ENCODE data around the gene NUP85.
"Not testable (repeated sequence)": the region's sequence is repeated elsewhere in the genome, so short reads cannot be mapped to it uniquely, and the experiment has no call there.

NUP85 gene

GRCh38 chr17:75241502-75241901, 36.0 kb downstream of the NUP85 start:
- DNase-seq, result no peak

- no peak for DNase-seq
Measured at GRCh38 chr17:75241996-75242460, 36.5 kb downstream of the NUP85 start.

DNA sequence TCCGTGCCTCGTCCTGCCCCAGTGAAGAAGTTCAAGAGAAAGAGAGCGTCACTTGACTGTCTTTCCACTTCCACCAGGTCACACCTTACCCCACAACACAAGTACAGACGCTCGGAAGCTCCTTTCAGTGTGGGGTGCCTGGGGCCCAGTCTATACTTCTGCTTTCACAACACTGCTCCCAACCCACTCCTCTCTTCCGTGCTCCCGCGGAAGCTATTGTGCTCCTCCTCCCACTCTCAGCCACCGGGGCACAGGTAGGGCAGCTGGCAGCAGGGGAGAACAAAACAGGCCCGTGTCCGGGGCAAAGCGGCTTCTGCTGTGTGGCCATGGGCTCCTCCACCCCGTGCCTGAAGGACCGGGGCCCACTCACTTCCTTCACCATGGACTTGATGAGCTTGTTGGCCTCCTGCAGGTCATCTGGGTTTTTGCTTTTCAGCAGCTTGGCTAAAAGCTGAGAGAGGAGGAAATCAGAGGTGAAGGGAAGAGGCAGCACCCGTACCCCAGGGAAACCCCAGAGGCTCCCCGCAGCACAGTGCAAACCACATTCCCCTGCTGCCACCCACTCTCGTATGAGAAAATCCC, 37.1 kb downstream of the NUP85 start:
- DNase-seq, result no peak

DNA sequence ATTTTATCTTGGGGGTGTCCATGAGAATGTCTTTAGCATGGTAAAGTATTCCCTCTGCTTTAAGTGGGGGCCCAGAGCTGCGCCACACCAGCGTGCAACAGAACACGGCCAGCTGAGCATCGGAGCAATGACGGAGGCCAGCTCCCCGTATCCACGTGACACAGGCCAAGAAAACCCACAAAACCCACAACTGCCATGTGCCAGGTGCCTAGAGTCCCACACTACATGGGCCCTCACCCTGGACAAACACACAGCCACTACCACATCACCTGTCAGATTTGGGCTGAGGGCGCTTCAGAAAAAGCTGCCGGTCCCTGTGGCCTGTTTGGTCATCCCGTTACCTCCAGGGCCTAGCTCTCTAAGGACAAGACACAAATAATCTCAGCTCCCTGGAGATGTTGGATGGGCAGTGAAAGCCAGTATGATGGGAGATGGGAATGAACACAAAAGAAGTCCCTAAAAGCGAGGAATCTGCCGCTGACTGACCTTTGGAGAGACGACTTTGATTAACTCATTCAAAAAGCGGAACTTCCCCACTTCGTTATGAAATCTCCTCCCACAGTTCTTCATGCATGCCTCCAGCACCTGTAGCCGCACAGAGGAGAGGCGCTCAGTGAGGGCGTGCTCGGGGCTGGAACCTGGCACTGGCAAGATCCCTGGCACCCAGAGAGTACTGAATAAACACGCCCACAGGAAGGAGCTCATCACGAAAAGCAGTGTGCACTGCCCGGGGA, 38.8 kb downstream of the NUP85 start:
- DNase-seq, result no peak

DNA sequence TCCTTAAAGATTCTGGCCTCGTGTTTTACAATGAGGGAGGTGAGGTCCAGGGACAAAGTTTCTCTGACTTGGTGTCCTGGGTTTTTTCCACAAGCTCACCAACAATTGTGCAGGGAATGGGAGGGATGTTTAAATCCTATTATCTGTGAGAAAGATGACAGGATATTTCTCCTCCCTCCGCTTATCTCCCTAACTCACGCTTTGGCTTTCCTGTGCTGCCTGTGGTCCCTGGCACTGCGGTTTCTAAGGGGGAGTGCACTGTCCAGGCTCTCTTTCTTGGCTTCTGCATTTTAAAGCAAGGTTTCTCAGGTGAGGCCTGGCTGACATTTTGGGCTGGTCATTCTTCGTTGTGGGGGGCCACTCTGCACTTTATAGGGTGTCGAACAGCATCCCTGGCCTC, 39.5 kb downstream of the NUP85 start:
- DNase-seq, result no peak

DNA sequence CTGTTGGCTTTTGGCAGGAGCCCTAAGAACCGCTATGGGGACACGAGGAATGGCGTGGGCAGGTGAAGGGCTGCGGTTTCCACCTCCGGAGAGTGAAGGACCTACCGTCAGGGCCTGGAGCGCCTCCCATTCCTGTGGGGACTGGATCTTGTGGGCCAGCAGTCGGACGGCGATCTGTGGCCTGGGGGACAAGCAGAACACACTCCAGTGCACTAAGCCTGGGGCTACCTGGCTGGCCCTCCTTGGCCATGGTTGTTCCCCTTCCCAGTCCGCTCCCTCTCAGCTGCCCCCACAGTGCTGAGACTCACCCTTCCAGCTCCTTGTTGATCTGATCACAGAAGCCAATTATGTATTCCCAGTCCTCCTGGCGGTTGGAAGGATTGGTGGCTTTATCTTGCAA, 40.9 kb downstream of the NUP85 start:
- no peak for DNase-seq

DNA sequence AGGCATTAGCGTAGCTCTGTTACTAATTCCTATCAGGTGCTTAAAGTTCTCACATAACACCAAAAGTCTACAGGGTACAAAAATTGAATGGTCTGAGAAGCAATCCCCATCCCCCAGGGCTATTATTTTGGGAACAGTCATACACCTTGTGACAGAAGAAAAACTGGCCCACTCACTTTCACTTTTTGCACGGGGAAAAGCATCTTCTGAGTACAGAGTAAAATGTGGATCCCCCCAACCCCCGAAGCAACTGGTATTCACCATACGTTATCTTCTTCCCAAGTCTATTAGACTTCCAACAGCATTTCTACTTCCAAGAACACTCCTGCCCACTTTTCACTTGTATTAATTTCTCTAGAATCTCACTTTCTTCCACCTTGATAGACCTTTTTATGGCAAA, 44.1 kb downstream of the NUP85 start:
- DNase-seq, result no peak

DNA sequence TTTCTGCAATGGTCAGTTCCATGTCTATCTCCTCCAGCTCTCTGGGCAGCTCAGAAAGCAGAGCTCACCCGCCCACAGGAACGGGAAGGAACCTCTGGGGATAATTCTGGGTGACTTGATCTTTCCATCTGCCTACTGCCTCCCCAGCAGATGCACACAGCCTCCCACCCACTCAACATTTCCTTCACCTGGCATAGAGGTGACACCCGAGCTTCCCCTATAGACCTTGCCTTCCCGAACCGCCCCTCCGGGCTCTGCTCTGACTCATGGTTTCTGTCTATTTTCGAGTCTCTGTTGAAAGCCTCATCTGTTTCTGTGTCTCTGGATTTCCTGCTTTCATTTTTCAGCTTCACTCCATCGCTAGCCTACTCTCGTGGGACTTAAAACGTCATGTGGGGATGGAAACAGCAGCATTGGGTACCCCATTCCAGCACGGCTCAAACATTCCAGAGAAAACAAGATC, 44.6 kb downstream of the NUP85 start:
- no peak for DNase-seq

GRCh38 chr17:75252039-75252816, 46.7 kb downstream of the NUP85 start:
- DNase-seq, result no peak

DNA sequence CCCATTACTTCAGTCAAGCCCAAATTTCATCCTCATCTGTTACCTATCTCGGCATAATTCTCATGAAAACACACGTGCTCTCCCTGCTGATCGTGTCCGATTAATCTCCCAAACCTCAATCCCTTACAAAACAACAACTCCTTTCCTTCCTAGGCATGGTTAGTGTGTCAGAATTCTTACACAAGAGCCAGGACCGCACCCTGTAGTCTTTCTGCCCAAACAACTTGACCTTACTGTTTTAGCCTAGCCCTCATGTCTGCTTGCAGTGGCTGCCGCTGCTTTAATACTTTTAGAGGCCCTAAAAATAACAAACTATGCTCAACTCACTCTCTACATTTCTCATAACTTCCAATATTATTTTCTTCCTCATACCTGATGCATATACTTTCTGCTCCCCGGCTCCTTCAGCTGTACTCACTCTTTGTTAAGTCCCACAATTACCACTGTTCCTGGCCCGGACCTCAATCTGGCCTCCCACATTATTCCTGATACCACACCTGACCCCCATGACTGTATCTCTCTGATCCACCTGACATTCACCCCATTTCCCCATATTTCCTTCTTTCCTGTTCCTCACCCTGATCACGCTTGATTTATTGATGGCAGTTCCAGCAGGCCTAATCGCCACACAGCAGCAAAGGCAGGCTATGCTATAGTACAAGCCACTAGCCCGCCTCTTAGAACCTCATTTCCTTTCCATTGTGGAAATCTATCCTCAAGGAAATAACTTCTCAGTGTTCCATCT, 50.6 kb downstream of the NUP85 start:
- DNase-seq, result not testable (repeated sequence)

- DNase-seq, result not testable (repeated sequence)
Measured at GRCh38 chr17:75257228-75257627, 51.7 kb downstream of the NUP85 start.

DNA sequence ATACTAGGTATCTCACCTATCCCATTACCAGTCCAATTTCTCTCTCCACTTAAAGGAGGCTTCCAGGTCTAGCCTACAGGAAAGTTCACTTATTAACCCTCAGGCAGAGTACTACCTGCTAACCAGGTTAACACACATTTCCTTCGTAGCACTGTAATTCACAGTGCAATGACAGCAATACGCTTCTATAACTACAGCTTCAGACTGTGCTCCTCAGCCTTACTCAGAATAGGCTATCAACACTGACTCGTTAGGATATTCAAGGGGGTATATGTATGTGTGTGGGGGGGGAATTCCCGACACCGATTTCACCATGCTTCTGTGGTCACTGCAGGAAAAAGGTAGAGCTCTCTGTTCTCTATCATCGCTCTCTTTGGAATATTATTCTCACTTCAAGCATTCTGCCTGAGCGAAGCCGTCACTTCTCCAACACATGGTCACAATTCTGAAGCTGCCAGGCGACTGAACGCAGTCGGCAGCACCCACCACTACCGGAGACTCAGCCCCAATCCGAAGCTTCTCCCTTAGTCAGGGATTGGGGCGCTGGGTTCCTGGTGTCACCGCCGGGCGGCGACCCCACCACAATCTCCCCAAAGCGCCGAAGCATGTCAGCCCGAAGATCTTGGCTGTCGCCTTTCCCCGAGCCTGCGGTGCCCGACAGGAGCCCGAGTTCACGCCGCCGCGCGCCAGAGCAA, 55.3 kb downstream of the NUP85 start:
- DNase-seq, result no peak

DNA sequence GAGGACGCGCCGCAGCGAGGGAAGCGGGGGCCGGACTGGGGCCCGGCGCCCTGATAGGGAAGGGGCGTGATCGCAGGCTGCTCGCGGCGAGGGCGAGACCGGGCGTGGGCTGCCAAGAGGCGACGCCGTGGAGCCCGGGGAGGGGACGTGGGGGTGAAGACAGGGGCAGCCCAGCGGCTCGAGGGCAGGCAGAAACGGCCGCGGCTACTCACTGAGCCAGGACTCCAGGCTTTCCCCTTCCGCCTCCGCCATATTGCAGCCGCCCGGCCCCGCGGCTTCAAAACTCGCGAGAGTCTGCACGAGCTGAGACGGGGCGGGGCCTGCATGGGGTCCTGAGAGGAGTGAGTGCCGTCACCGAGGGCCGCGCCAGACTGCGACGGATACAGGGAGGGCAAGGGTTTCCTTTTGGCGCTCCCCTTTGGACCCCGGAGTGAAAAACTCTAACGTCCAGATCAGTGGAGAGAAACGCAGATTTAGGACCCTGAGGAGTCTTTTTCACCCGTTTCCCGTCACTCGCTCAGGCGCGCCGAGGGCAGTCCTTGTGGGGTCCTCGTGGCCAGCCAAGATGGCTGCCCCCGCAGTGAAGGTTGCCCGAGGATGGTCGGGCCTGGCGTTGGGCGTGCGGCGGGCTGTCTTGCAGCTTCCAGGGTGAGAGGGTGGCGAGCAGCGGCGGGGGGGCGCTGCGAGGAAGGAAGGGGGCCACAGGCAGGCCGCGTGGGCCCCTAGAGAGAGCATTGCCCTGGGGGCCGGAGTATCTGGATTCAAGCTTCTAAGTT, 56.0 kb downstream of the NUP85 start, which contains the start of the genes GGA3 and MRPS7:
Gene GGA3, minus strand, starts transcription at position 271 of the 776 bp plus-strand sequence. Its CDS starts 19 bp downstream, at position 252.
Gene MRPS7, plus strand, starts transcription at position 544 of the 776 bp plus-strand sequence. Its CDS starts 22 bp downstream, at position 566.
- peak; percentile 94 to 98 for DNase-seq

GRCh38 chr17:75262112-75262606, 56.7 kb downstream of the NUP85 start:
- DNase-seq, result peak; percentile 40 to 52

DNA sequence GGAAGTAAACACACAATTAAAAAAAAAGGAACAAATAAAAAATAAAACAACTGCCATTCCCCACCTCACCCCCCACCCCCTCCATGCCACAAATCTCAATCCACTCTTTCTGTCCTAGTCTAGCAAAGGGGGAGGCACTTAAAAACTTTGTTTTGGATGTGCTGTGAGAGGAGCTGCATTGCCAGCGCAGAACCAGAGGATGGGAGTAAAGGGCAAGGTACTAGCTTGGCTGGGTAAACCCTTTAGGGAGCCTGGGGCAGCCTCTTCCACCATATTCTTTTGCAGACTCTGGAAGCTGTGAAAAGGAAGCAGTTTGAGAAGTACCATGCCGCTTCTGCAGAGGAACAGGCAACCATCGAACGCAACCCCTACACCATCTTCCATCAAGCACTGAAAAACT, 57.6 kb downstream of the NUP85 start:
- DNase-seq, result no peak

- DNase-seq, result no peak
Measured at GRCh38 chr17:75265614-75266315, 60.3 kb downstream of the NUP85 start.

DNA sequence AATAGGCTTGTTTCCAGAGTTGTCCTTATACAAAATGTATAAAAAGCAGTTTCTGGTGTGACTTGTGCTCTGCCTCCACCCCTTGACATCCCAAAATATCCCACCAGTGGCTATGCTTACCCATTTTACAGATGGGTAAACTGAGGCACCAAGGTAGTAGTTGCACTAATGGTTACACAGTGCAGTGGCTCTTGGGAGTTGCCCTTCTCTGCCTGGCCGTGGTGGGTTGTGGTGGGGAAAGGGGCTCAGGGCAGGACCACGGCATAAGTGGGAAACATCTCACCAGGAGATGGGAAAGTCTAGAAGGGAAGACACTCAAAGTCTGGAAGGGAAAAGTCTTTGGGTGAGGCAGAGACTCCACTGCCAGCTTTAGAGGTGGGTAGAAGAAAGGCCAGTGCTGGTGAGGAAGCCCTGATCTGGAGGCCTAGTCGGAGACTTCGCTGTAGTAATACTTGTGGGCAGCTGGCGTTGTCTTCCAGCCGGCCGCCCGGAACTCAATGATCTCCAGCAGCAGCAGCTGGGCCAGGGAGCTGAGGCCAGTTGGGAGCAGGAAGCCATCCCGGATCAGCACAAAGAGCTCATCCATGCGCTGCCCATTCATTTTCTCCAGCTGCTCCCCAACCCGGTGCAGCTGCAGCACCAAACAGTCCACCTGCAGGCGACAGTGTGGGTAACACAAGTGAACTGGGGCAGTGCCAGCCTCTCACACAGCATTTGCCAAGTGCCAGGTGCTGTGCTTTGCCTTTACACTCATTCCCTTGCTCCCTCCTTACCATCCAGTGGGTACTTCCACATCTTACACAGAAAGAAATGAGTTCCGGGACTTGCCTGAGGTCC, 61.1 kb downstream of the NUP85 start:
- peak; percentile 94 to 95 for DNase-seq

GRCh38 chr17:75267153-75267410, 61.6 kb downstream of the NUP85 start:
- peak in 1 of 2 experiments; percentile 51 for DNase-seq

GRCh38 chr17:75267411-75268232, 62.1 kb downstream of the NUP85 start:
- DNase-seq, result peak; percentile 86 to 93

Data from SHP77 (cell line).